Activated T-cell treated with anti-CD3 and anti-CD28 coated beads, Interleukin-2, amount 50 U/mL, for 72 hours (primary cell): Measurements from ENCODE around the gene CYTH2. TPM values are rescaled to one million over a fixed set of nuclear protein-coding genes. Genes with fewer than 3 reads are reported as not detected.

Source experiments
- ATAC-seq, 2 donors: fragments of 150-1000 bp; cut with Tn5 transposase; replicated peaks in 1 of 2; 2 replicates each; pipeline ENCODE4 v1.10.0; 2021; ENCODE audit warnings: moderate library complexity in 2 of 2, mild to moderate bottlenecking in 1 of 2
- DNase-seq, 2 donors: peaks; one replicate each; pipeline ENCODE4 v3.0.0; 2021 to 2022; ENCODE audit warnings: mixed read lengths in 1 of 2
- H3K27ac Mint-ChIP-seq: one replicate; pipeline ENCODE4 v1.8.0; 2022; ENCODE audit warnings: mild to moderate bottlenecking, moderate library complexity, mixed read lengths
- H3K27me3 Mint-ChIP-seq: one replicate; pipeline ENCODE4 v1.8.0; 2022; ENCODE audit warnings: low read depth, mixed read lengths
- H3K36me3 Mint-ChIP-seq, 2 donors: one replicate each; pipeline ENCODE4 v1.8.0; 2022; ENCODE audit warnings: mixed read lengths in 2 of 2, mild to moderate bottlenecking in 1 of 2; ENCODE audit not compliant: insufficient read depth in 2 of 2
- H3K4me1 Mint-ChIP-seq: one replicate; pipeline ENCODE4 v1.8.0; 2022; ENCODE audit warnings: low read depth, mixed read lengths
- H3K4me3 Mint-ChIP-seq, 2 donors: one replicate each; pipeline ENCODE4 v1.8.0; 2022; ENCODE audit warnings: mild to moderate bottlenecking in 2 of 2, mixed read lengths in 2 of 2, moderate library complexity in 2 of 2
- H3K9me3 Mint-ChIP-seq, 2 donors: one replicate each; pipeline ENCODE4 v1.8.0; 2022; ENCODE audit warnings: mixed read lengths in 2 of 2
- total RNA-seq, 2 donors: library from RNA; stranded (reverse); gene quantifications; one replicate each; pipeline ENCODE4 v1.2.3, GENCODE V29; 2022

Gene CYTH2
- total RNA-seq, 2 donors from 2014 or later, result 59.4 to 68.3 TPM

DNA sequence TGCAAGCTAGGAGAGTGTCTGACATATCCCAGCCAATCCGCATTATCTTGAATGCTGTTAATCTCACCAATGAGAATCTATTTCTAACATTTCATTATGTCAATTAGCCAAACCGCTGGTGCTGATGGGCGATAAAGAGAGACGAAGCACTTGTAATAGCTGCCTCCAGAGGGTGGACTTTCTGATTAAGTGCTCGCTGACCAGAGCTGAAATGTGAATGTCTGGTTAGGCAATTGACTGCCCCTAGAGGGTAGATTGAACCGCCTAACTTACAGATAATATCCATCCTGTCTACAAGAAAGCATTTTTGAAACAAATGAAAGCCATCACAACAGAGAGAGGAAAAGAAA lies 23.9 kb upstream of the CYTH2 start:
- Mint-ChIP-seq H3K27me3 (peaks cover 27% of the 10 kb centered on the region), H3K36me3 (peaks cover 9 to 22% of the 10 kb centered on the region in 2 donors), H3K9me3 (no peaks in the 10 kb centered on the region), H3K4me3 (peak overlapping the region; percentile 92 to 93), H3K27ac (peak overlapping the region; percentile 87), H3K4me1 (peaks cover 47% of the 10 kb centered on the region)
- DNase-seq (no peak), ATAC-seq (peak; percentile 28 to 44)

- no peaks in the 10 kb centered on the region for H3K9me3 Mint-ChIP-seq
Measured at GRCh38 chr19:48445606-48446481, 23.3 kb upstream of the CYTH2 start, which contains the start of gene GRWD1. GRWD1 (plus strand) TSS chr19:48445983; CDS start chr19:48446006, 23 bp downstream.

DNA sequence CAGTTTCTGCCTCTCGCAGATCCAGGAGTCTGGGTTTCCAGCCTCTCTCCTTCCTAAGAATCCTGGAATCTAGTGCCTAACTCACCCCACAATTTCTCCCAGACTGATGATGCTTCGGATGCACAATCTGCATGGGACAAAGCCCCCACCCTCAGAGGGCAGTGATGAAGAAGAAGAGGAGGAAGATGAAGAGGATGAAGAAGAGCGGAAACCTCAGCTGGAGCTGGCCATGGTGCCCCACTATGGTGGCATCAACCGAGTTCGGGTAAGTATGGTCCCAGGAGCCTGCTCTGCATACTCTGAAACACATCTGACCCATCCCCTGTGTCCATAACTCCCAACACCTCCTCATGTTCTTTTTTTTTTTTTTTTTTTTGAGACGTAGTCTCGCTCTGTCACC lies 22.6 kb upstream of the CYTH2 start:
- peaks cover 7 to 26% of the 10 kb centered on the region in 2 donors for H3K36me3 Mint-ChIP-seq

More at GRCh38 chr19:48445606-48446481, 23.3 kb upstream of the CYTH2 start, which contains the start of gene GRWD1:
- peaks cover 27% of the 10 kb centered on the region for H3K27me3 Mint-ChIP-seq
- ATAC-seq (peak; percentile 94 to 95), DNase-seq (peak; percentile 89 to 94)
- H3K4me1 Mint-ChIP-seq, result peaks cover 47% of the 10 kb centered on the region
- peaks cover 9 to 22% of the 10 kb centered on the region in 2 donors for H3K36me3 Mint-ChIP-seq
- peak within 1 kb of the TSS; percentile 87 for H3K27ac Mint-ChIP-seq
- H3K4me3 Mint-ChIP-seq, result peak within 1 kb of the TSS; percentile 92 to 93

DNA sequence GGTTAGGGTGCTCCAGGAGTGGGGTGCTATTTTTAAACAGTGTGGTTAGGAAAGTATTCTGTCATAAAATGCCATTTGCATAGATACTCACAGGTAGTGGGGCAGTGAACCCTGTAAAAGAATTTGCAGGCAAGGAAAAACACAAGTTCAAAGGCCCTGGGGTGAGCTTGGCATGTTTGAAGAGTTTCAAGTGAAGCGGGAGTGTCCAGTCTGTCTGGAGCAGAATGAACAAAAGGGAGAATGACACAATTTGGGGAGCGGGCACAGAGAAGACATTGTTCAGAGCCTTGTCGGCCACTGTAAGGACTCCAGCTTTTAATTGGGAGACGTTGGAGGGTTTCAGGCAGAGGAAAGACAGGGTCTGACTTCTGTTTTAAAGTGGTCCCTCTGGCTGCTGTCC lies 20.6 kb upstream of the CYTH2 start:
- no peak for DNase-seq
- Mint-ChIP-seq H3K4me1 (peaks cover 40% of the 10 kb centered on the region), H3K4me3 (no peak overlapping the region), H3K27me3 (peaks cover 12% of the 10 kb centered on the region), H3K9me3 (no peaks in the 10 kb centered on the region), H3K36me3 (peaks cover 7 to 31% of the 10 kb centered on the region in 2 donors), H3K27ac (no peak overlapping the region)
- ATAC-seq, result no peak

More for the DNA sequence above, 22.6 kb upstream of the CYTH2 start:
- peaks cover 47% of the 10 kb centered on the region for H3K4me1 Mint-ChIP-seq
- DNase-seq (no peak), ATAC-seq (no peak)
- H3K27me3 Mint-ChIP-seq, result peaks cover 20% of the 10 kb centered on the region
- H3K9me3 Mint-ChIP-seq, result no peaks in the 10 kb centered on the region
- H3K27ac Mint-ChIP-seq, result peak overlapping the region; percentile 87
- peak overlapping the region; percentile 92 to 93 for H3K4me3 Mint-ChIP-seq

DNA sequence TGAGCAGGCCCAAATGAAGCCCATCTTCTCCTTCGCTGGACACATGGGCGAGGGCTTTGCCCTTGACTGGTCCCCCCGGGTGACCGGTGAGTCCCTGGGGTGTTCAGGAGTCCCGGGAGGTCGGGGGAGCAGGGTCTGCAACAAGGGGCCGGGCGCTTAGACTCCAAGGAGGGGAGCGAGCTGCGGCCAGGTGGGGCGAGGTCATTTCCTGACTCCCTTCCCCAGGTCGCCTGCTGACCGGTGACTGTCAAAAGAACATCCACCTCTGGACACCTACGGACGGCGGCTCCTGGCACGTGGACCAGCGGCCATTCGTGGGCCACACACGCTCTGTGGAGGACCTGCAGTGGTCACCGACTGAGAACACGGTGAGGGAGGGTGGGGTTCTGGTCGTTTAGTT lies 18.7 kb upstream of the CYTH2 start:
- ATAC-seq, result no peak
- Mint-ChIP-seq H3K27me3 (no peaks in the 10 kb centered on the region), H3K36me3 (peaks cover 1 to 29% of the 10 kb centered on the region in 2 donors)

GRCh38 chr19:48450863-48451262 lies 18.3 kb upstream of the CYTH2 start:
- H3K9me3 Mint-ChIP-seq, result no peaks in the 10 kb centered on the region
- DNase-seq (no peak), ATAC-seq (no peak)
- H3K4me3 Mint-ChIP-seq, result no peak overlapping the region
- H3K27me3 Mint-ChIP-seq, result no peaks in the 10 kb centered on the region
- peaks cover 25% of the 10 kb centered on the region for H3K4me1 Mint-ChIP-seq
- H3K36me3 Mint-ChIP-seq, result peaks cover 1 to 29% of the 10 kb centered on the region in 2 donors
- no peak overlapping the region for H3K27ac Mint-ChIP-seq

More for the DNA sequence above, 18.7 kb upstream of the CYTH2 start:
- Mint-ChIP-seq H3K4me1 (peaks cover 27% of the 10 kb centered on the region), H3K4me3 (no peak overlapping the region), H3K9me3 (no peaks in the 10 kb centered on the region), H3K27ac (no peak overlapping the region)
- DNase-seq, result no peak

GRCh38 chr19:48451624-48452023 lies 17.5 kb upstream of the CYTH2 start:
- Mint-ChIP-seq H3K4me1 (peaks cover 21% of the 10 kb centered on the region), H3K27me3 (no peaks in the 10 kb centered on the region), H3K36me3 (peaks cover 1 to 29% of the 10 kb centered on the region in 2 donors), H3K27ac (no peak overlapping the region), H3K9me3 (no peaks in the 10 kb centered on the region), H3K4me3 (no peak overlapping the region)
- no peak for DNase-seq
- ATAC-seq, result no peak

- H3K9me3 Mint-ChIP-seq, result no peaks in the 10 kb centered on the region
- ATAC-seq, result no peak
- peaks cover 13% of the 10 kb centered on the region for H3K4me1 Mint-ChIP-seq
- no peak for DNase-seq
- peaks cover 1 to 32% of the 10 kb centered on the region in 2 donors for H3K36me3 Mint-ChIP-seq
- no peak overlapping the region for H3K27ac Mint-ChIP-seq
- no peak overlapping the region for H3K4me3 Mint-ChIP-seq
- no peaks in the 10 kb centered on the region for H3K27me3 Mint-ChIP-seq
Measured at GRCh38 chr19:48452289-48453190, 16.6 kb upstream of the CYTH2 start.

- no peaks in the 10 kb centered on the region for H3K4me1 Mint-ChIP-seq
- no peaks in the 10 kb centered on the region for H3K9me3 Mint-ChIP-seq
- H3K27me3 Mint-ChIP-seq, result no peaks in the 10 kb centered on the region
- ATAC-seq (no peak), DNase-seq (no peak)
- H3K36me3 Mint-ChIP-seq, result peaks cover 0 to 18% of the 10 kb centered on the region in 2 donors
- H3K27ac Mint-ChIP-seq, result no peak overlapping the region
- no peak overlapping the region for H3K4me3 Mint-ChIP-seq
Measured at GRCh38 chr19:48454150-48454730, 14.9 kb upstream of the CYTH2 start.

DNA sequence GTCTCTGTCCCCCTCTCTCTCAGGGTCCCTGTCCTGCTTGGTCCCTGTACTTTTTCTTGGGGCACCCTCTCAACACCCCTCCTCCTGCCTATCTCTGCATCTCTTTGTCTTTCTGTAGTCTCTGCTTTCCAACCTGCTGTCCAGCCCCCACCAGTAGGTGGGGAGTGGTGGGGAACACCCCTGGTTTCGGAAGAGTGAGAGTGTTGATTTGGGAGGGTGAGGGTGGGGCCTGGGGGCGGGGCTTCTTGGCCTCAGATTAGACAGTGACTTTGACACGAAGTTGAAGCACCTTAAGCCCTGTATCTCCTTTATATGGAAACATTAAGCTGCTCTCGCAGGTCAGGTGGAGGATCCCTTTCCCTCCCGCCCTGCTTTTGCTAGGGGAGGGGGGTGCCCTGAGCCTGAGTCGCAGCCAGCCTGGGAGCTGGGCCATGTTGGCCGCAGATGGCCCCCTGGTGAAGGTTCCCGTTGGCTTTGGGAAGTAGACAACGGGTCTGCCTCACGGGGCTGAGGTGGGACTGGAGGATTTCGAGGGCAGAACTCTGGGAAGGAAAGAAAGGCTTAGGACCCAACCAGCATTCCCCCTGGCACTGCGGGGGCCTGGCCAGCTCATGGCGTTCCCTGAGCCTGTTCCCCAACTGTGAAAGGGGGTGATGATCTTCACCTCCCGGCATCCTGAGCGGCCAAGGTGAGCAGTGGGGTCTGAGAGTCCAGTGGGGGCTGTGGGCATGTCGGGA lies 13.8 kb upstream of the CYTH2 start, which contains the start of gene KCNJ14:
Gene KCNJ14, plus strand, starts transcription at position 404 of the 737 bp plus-strand sequence. CDS start 6,151 bp downstream, outside the sequence.
- no peaks in the 10 kb centered on the region for H3K9me3 Mint-ChIP-seq
- peaks cover 0 to 14% of the 10 kb centered on the region in 2 donors for H3K36me3 Mint-ChIP-seq
- ATAC-seq (no peak), DNase-seq (no peak)
- H3K27ac Mint-ChIP-seq, result no peak within 1 kb of the TSS
- H3K4me3 Mint-ChIP-seq, result no peak within 1 kb of the TSS
- no peaks in the 10 kb centered on the region for H3K27me3 Mint-ChIP-seq
- H3K4me1 Mint-ChIP-seq, result no peaks in the 10 kb centered on the region

GRCh38 chr19:48455908-48456562 lies 13.1 kb upstream of the CYTH2 start:
- Mint-ChIP-seq H3K4me1 (no peaks in the 10 kb centered on the region), H3K4me3 (no peak overlapping the region), H3K27ac (no peak overlapping the region), H3K9me3 (no peaks in the 10 kb centered on the region), H3K27me3 (no peaks in the 10 kb centered on the region), H3K36me3 (peaks cover 0 to 14% of the 10 kb centered on the region in 2 donors)
- DNase-seq, result no peak
- peak in 1 of 2 donors; percentile 18 for ATAC-seq

GRCh38 chr19:48456864-48457263 lies 12.3 kb upstream of the CYTH2 start:
- no peak for ATAC-seq

More at GRCh38 chr19:48456864-48457263, 12.3 kb upstream of the CYTH2 start:
- no peaks in the 10 kb centered on the region for H3K9me3 Mint-ChIP-seq
- DNase-seq, result no peak
- H3K4me3 Mint-ChIP-seq, result no peak overlapping the region
- no peaks in the 10 kb centered on the region for H3K4me1 Mint-ChIP-seq
- H3K27ac Mint-ChIP-seq, result no peak overlapping the region
- H3K27me3 Mint-ChIP-seq, result no peaks in the 10 kb centered on the region
- H3K36me3 Mint-ChIP-seq, result peaks cover 0 to 10% of the 10 kb centered on the region in 2 donors
